IMR-90 (cell line): ENCODE results near the gene NOTO.

Experiments used
- CEBPB ChIP-seq: IDR thresholded peaks from 2 replicates; pipeline ENCODE4 v1.6.1; 2012; ENCODE audit warnings: low read depth, low read length, improper control_type of control experiment
- CHD1 ChIP-seq: IDR thresholded peaks from 2 replicates; pipeline ENCODE4 v1.6.1; 2012; ENCODE audit warnings: low read depth, low read length, improper control_type of control experiment
- ELK1 ChIP-seq: fragments of 150-350 bp; IDR thresholded peaks from 2 replicates; pipeline ENCODE4 v1.6.1; 2016; ENCODE audit warnings: low read depth, mild to moderate bottlenecking, low read length, moderate library complexity, borderline replicate concordance
- FOS ChIP-seq: fragments of 150-350 bp; IDR thresholded peaks from 2 replicates; pipeline ENCODE4 v1.6.1; 2016; ENCODE audit warnings: low read depth, low read length
- MAFK ChIP-seq: IDR thresholded peaks from 2 replicates; pipeline ENCODE4 v1.6.1; 2012; ENCODE audit warnings: low read depth, low read length, improper control_type of control experiment
- MXI1 ChIP-seq: IDR thresholded peaks from 2 replicates; pipeline ENCODE4 v1.6.1; 2012; ENCODE audit warnings: low read depth, mild to moderate bottlenecking, low read length, moderate library complexity, borderline replicate concordance
- NFE2L2 ChIP-seq: fragments of 150-350 bp; IDR thresholded peaks from 2 replicates; pipeline ENCODE4 v1.6.1; 2016; ENCODE audit warnings: low read depth, mild to moderate bottlenecking, low read length
- POLR2A ChIP-seq: IDR thresholded peaks from 2 replicates; pipeline ENCODE4 v1.6.1; 2012; ENCODE audit warnings: mild to moderate bottlenecking, low read depth, low read length
- RAD21 ChIP-seq: IDR thresholded peaks from 2 replicates; pipeline ENCODE4 v1.6.1; 2012; ENCODE audit warnings: low read length, improper control_type of control experiment
- RCOR1 ChIP-seq: IDR thresholded peaks from 2 replicates; pipeline ENCODE4 v1.6.1; 2012; ENCODE audit warnings: mild to moderate bottlenecking, low read length, improper control_type of control experiment; ENCODE audit not compliant: insufficient replicate concordance
- RFX5 ChIP-seq: IDR thresholded peaks from 2 replicates; pipeline ENCODE4 v1.8.0; 2012; ENCODE audit warnings: low read depth, mild to moderate bottlenecking, low read length, moderate library complexity
- SMC3 ChIP-seq: fragments of 150-350 bp; IDR thresholded peaks from 2 replicates; pipeline ENCODE4 v1.6.1; 2016; ENCODE audit warnings: low read depth, mild to moderate bottlenecking, antibody characterized with exemption, low read length, moderate library complexity
- TF ChIP-seq, protein P1 (sequence below): conservative IDR thresholded peaks from 2 replicates; pipeline ENCODE4 v1.5.1; 2012; ENCODE audit warnings: mild to moderate bottlenecking, low read depth, low read length, improper control_type of control experiment
- TF ChIP-seq, protein P2 (sequence below): fragments of 150-350 bp; IDR thresholded peaks from 2 replicates; pipeline ENCODE4 v1.6.1; 2017; ENCODE audit warnings: mild to moderate bottlenecking, antibody characterized with exemption, low read length, low read depth

DNA sequence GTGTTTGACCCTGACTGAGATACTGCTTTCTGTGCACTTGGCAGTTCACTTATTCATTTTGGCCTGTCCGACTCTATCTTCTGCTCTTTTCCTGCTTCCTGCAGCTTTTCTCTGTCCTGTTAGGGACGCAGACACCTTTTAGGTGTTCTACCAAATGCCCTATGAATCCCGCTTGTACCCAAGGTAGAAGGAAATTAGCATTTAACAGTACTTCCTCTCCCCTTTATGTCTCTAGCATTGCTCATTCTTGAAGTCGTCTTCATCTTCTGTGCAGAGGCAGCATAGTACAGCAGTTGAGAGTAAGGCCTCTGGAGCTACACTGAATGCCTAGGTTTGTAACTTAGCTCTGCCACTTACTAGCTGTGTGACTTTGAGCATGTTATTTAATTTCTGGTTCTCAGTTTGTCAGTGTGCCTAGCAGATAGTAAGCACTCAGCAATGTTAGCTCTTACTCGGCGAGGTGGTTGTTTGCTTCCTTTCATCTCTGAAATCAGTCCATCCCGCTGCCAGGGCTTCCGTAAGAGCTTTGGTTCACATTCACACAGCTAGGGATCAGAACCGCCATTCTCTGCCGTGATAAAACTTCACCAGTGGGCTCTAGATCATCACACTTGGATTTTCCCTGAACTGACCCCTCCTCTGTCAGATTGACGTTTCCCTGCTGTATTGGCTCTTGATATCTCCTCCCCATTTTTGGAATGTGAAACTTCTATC lies 33.1 kb downstream of the NOTO start:
- TF ChIP-seq POLR2A (no peak), FOS (no peak), CEBPB (no peak), RCOR1 (no peak), MXI1 (no peak), RAD21 (no peak), RFX5 (no peak), CHD1 (no peak), NFE2L2 (no peak), MAFK (no peak), SMC3 (no peak), ELK1 (no peak)
- TF ChIP-seq, protein P1, sequence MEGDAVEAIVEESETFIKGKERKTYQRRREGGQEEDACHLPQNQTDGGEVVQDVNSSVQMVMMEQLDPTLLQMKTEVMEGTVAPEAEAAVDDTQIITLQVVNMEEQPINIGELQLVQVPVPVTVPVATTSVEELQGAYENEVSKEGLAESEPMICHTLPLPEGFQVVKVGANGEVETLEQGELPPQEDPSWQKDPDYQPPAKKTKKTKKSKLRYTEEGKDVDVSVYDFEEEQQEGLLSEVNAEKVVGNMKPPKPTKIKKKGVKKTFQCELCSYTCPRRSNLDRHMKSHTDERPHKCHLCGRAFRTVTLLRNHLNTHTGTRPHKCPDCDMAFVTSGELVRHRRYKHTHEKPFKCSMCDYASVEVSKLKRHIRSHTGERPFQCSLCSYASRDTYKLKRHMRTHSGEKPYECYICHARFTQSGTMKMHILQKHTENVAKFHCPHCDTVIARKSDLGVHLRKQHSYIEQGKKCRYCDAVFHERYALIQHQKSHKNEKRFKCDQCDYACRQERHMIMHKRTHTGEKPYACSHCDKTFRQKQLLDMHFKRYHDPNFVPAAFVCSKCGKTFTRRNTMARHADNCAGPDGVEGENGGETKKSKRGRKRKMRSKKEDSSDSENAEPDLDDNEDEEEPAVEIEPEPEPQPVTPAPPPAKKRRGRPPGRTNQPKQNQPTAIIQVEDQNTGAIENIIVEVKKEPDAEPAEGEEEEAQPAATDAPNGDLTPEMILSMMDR: no peak
- TF ChIP-seq, protein P2, sequence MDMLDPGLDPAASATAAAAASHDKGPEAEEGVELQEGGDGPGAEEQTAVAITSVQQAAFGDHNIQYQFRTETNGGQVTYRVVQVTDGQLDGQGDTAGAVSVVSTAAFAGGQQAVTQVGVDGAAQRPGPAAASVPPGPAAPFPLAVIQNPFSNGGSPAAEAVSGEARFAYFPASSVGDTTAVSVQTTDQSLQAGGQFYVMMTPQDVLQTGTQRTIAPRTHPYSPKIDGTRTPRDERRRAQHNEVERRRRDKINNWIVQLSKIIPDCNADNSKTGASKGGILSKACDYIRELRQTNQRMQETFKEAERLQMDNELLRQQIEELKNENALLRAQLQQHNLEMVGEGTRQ: no peak
